ENCODE results near the gene CERS2. TPM values are rescaled to one million over a fixed set of nuclear protein-coding genes. Genes with fewer than 3 reads are reported as not detected.

The CERS2 gene
- total and polyA plus RNA-seq, 4 donors, result 212 to 346 (median 278) TPM

DNA sequence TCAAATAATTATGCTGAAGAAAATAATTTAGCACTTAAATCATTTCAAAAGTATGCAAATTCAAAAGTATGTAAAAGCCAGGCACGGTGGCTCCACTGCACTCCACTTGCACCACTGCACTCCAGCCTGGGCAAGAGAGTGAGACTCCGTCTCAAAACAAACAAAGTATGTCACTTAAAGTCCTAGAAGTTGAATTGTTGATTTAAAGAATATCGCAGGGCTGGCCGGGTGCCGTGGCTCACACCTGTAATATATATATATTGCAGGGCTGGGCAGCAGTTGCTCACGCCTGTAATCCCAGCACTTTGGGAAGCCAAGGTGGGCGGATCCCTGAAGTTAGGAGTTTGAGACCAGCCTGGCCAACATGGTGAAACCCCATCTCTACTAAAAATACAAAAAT, 57.2 kb downstream of the CERS2 start:
- H3K27me3 ChIP-seq (ENCODE audit: control insufficient read depth in 4 of 4, insufficient read depth in 4 of 4, low read length in 3 of 4), result no peaks in the 10 kb centered on the region
- no peaks in the 10 kb centered on the region for H3K9me3 ChIP-seq (ENCODE audit: control insufficient read depth in 4 of 4, low read length in 3 of 4)
- TF ChIP-seq HNF4A (conservative IDR thresholded peaks at IDR 0.05), result no peak
- TF ChIP-seq GABPA (IDR thresholded peaks at IDR 0.05 in 1 of 2, conservative IDR thresholded peaks at IDR 0.05 in 1 of 2), result no peak
- no peak for TF ChIP-seq RAD21 (IDR thresholded peaks at IDR 0.05)
- TF ChIP-seq FOXA1 (IDR thresholded peaks at IDR 0.05), result no peak
- TF ChIP-seq RXRA (IDR thresholded peaks at IDR 0.05), result no peak
- TF ChIP-seq YY1 (IDR thresholded peaks at IDR 0.05), result no peak
- TF ChIP-seq, protein P1, sequence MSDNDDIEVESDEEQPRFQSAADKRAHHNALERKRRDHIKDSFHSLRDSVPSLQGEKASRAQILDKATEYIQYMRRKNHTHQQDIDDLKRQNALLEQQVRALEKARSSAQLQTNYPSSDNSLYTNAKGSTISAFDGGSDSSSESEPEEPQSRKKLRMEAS (IDR thresholded peaks at IDR 0.05), result no peak
- TF ChIP-seq, protein P2, sequence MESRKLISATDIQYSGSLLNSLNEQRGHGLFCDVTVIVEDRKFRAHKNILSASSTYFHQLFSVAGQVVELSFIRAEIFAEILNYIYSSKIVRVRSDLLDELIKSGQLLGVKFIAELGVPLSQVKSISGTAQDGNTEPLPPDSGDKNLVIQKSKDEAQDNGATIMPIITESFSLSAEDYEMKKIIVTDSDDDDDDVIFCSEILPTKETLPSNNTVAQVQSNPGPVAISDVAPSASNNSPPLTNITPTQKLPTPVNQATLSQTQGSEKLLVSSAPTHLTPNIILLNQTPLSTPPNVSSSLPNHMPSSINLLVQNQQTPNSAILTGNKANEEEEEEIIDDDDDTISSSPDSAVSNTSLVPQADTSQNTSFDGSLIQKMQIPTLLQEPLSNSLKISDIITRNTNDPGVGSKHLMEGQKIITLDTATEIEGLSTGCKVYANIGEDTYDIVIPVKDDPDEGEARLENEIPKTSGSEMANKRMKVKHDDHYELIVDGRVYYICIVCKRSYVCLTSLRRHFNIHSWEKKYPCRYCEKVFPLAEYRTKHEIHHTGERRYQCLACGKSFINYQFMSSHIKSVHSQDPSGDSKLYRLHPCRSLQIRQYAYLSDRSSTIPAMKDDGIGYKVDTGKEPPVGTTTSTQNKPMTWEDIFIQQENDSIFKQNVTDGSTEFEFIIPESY (IDR thresholded peaks at IDR 0.05), result no peak
- no peak for TF ChIP-seq FOXA2 (IDR thresholded peaks at IDR 0.05)
- TF ChIP-seq, protein P3, sequence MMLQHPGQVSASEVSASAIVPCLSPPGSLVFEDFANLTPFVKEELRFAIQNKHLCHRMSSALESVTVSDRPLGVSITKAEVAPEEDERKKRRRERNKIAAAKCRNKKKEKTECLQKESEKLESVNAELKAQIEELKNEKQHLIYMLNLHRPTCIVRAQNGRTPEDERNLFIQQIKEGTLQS (IDR thresholded peaks at IDR 0.05), result no peak
- no peak for TF ChIP-seq NR2F2 (IDR thresholded peaks at IDR 0.05)
- no peak for TF ChIP-seq EGR1 (IDR thresholded peaks at IDR 0.05; ENCODE audit: low read depth in 2 of 2)
- no peak for TF ChIP-seq JUND (IDR thresholded peaks at IDR 0.05)
- 86% methylated on average over 7 of the region's 7 CpGs for WGBS
- no peak for DNase-seq (ENCODE audit: low spot score)
- no peaks in the 10 kb centered on the region for H3K36me3 ChIP-seq (ENCODE audit: control insufficient read depth in 4 of 4, insufficient read depth in 3 of 4, low read depth in 1 of 4, low read length in 3 of 4)
- H3K9ac ChIP-seq (ENCODE audit: low read depth in 1 of 2, low read length in 2 of 2), result no peak overlapping the region
- peaks cover 0 to 4% (median under 1%) of the 10 kb centered on the region in 4 donors for H3K4me1 ChIP-seq (ENCODE audit: control insufficient read depth in 4 of 4, insufficient read depth in 4 of 4, low read length in 3 of 4)
- H3K27ac ChIP-seq (ENCODE audit: low read depth in 1 of 2, low read length in 2 of 2), result no peak overlapping the region
- H3K4me3 ChIP-seq (ENCODE audit: low read depth in 1 of 3, low read length in 3 of 3), result no peak overlapping the region

Small RNA genes within 50 kb of the gene (small RNA-seq; reads per million reads assigned to genes)
- not detected for gene RNU6-884P

Other genes starting within 250 kb of the CERS2 start
- gene CTSS, start 209.1 kb downstream of the CERS2 start, total RNA-seq, result 100 to 1,000 TPM in 1 of 2 donors, 10 to 100 TPM in 1; 79.7 to 122 TPM
- 10 to 100 TPM; 17.3 to 45.1 TPM for gene CTSS, start 209.1 kb downstream of the CERS2 start, polyA plus RNA-seq
- 1 to 10 TPM; 2.2 to 3.8 TPM for gene CTSK, start 166.6 kb downstream of the CERS2 start, total RNA-seq
- 1 to 10 TPM; 2.3 to 2.4 TPM for gene CTSK, start 166.6 kb downstream of the CERS2 start, polyA plus RNA-seq
- 10 to 100 TPM; 23.2 to 45.9 TPM for gene ARNT, start 98.2 kb downstream of the CERS2 start, total RNA-seq
- 10 to 100 TPM; 11.2 to 13.9 TPM for gene ARNT, start 98.2 kb downstream of the CERS2 start, polyA plus RNA-seq
- gene CTXND2, start 87.7 kb downstream of the CERS2 start, total RNA-seq, result not detected
- gene CTXND2, start 87.7 kb downstream of the CERS2 start, polyA plus RNA-seq, result not detected
- gene SETDB1, start 48.5 kb downstream of the CERS2 start, total RNA-seq, result 10 to 100 TPM; 20.8 to 23.7 TPM
- 1 to 10 TPM; 5.4 to 7.3 TPM for gene SETDB1, start 48.5 kb downstream of the CERS2 start, polyA plus RNA-seq
- 10 to 100 TPM; 15.8 to 18.2 TPM for gene ANXA9, start 7.5 kb upstream of the CERS2 start, total RNA-seq
- 10 to 100 TPM in 1 of 2 donors, 1 to 10 TPM in 1; 7.5 to 24.0 TPM for gene ANXA9, start 7.5 kb upstream of the CERS2 start, polyA plus RNA-seq
- 10 to 100 TPM in 1 of 2 donors, 1 to 10 TPM in 1; 9.8 to 21.3 TPM for gene MINDY1, start 32.1 kb upstream of the CERS2 start, total RNA-seq
- gene MINDY1, start 32.1 kb upstream of the CERS2 start, polyA plus RNA-seq, result 1 to 10 TPM; 7.3 to 8.3 TPM
- gene PRUNE1, start 33.6 kb upstream of the CERS2 start, total RNA-seq, result 1 to 10 TPM; 6.1 to 9.0 TPM
- gene PRUNE1, start 33.6 kb upstream of the CERS2 start, polyA plus RNA-seq, result 10 to 100 TPM in 1 of 2 donors, 1 to 10 TPM in 1; 9.9 to 10.6 TPM
- gene BNIPL, start 61.8 kb upstream of the CERS2 start, total RNA-seq, result under 1 TPM; 0.09 to 0.84 TPM
- under 1 TPM; 0.13 to 0.15 TPM for gene BNIPL, start 61.8 kb upstream of the CERS2 start, polyA plus RNA-seq
- 1 to 10 TPM; 1.5 to 2.2 TPM for gene C1orf56, start 72.9 kb upstream of the CERS2 start, total RNA-seq
- 10 to 100 TPM in 1 of 2 donors, 1 to 10 TPM in 1; 4.3 to 11.2 TPM for gene C1orf56, start 72.9 kb upstream of the CERS2 start, polyA plus RNA-seq
- 10 to 100 TPM; 16.7 to 28.1 TPM for gene CDC42SE1, start 84.8 kb upstream of the CERS2 start, total RNA-seq
- gene CDC42SE1, start 84.8 kb upstream of the CERS2 start, polyA plus RNA-seq, result 10 to 100 TPM in 1 of 2 donors, 1 to 10 TPM in 1; 9.5 to 16.7 TPM
- under 1 TPM; 0.17 to 0.23 TPM for gene MLLT11, start 85.6 kb upstream of the CERS2 start, total RNA-seq
- under 1 TPM; 0.31 to 0.64 TPM for gene MLLT11, start 85.6 kb upstream of the CERS2 start, polyA plus RNA-seq
- gene GABPB2, start 95.9 kb upstream of the CERS2 start, total RNA-seq, result 10 to 100 TPM in 1 of 2 donors, 1 to 10 TPM in 1; 7.3 to 13.3 TPM
- 1 to 10 TPM in 1 of 2 donors, under 1 TPM in 1; 0.94 to 1.6 TPM for gene GABPB2, start 95.9 kb upstream of the CERS2 start, polyA plus RNA-seq
- 1 to 10 TPM; 1.4 to 1.5 TPM for gene SEMA6C, start 171.8 kb upstream of the CERS2 start, total RNA-seq
- gene SEMA6C, start 171.8 kb upstream of the CERS2 start, polyA plus RNA-seq, result 1 to 10 TPM; 1.4 TPM
- gene TNFAIP8L2, start 181.8 kb upstream of the CERS2 start, total RNA-seq, result 1 to 10 TPM; 4.4 to 8.7 TPM
- gene TNFAIP8L2, start 181.8 kb upstream of the CERS2 start, polyA plus RNA-seq, result 1 to 10 TPM; 2.9 to 3.8 TPM
- 1 to 10 TPM; 2.8 to 4.4 TPM for gene LYSMD1, start 191.1 kb upstream of the CERS2 start, total RNA-seq
- 1 to 10 TPM; 3.5 to 5.3 TPM for gene LYSMD1, start 191.1 kb upstream of the CERS2 start, polyA plus RNA-seq
- gene SCNM1, start 191.3 kb upstream of the CERS2 start, total RNA-seq, result 10 to 100 TPM in 1 of 2 donors, 1 to 10 TPM in 1; 4.8 to 11.3 TPM
- 10 to 100 TPM in 1 of 2 donors, 1 to 10 TPM in 1; 9.7 to 14.3 TPM for gene SCNM1, start 191.3 kb upstream of the CERS2 start, polyA plus RNA-seq
- gene TMOD4, start 201.1 kb upstream of the CERS2 start, total RNA-seq, result not detected
- gene TMOD4, start 201.1 kb upstream of the CERS2 start, polyA plus RNA-seq, result not detected
- 10 to 100 TPM; 11.3 to 16.0 TPM for gene VPS72, start 215.4 kb upstream of the CERS2 start, total RNA-seq
- 10 to 100 TPM; 10.7 to 12.6 TPM for gene VPS72, start 215.4 kb upstream of the CERS2 start, polyA plus RNA-seq
- 10 to 100 TPM; 16.7 to 32.0 TPM for gene PIP5K1A, start 223.7 kb upstream of the CERS2 start, total RNA-seq
- gene PIP5K1A, start 223.7 kb upstream of the CERS2 start, polyA plus RNA-seq, result 10 to 100 TPM in 1 of 2 donors, 1 to 10 TPM in 1; 4.0 to 10.4 TPM

All from liver (tissue), 10 donors.